Hepatocyte (in vitro differentiated cells): ENCODE data around the gene MAPK1.

Experiments used
- CTCF ChIP-seq: fragments of 200-600 bp; sonication (generic); IDR thresholded peaks from 2 replicates; pipeline ENCODE4 v1.5.1; 2016; ENCODE audit warnings: antibody characterized with exemption, mild to moderate bottlenecking; ENCODE audit not compliant: poor library complexity
- EZH2 ChIP-seq: fragments of 200-600 bp; sonication (generic); IDR thresholded peaks from 2 replicates; pipeline ENCODE4 v1.6.1; 2016; ENCODE audit warnings: antibody characterized with exemption, mild to moderate bottlenecking, borderline replicate concordance
- EZH2phosphoT487 ChIP-seq: fragments of 200-600 bp; sonication (generic); IDR thresholded peaks from one replicate; pipeline ENCODE4 v1.6.1; 2018; ENCODE audit warnings: antibody characterized with exemption, mild to moderate bottlenecking, low read depth, moderate library complexity; ENCODE audit not compliant: unreplicated experiment, severe bottlenecking

GRCh38 chr22:21711851-21712250 is 155.6 kb downstream of the MAPK1 start:
- TF ChIP-seq CTCF (no peak), EZH2phosphoT487 (no peak), EZH2 (no peak)
